Naive thymus-derived CD4-positive, alpha-beta T cell (primary cell): Measurements from ENCODE around the gene CENPK. TPM values are rescaled to one million over a fixed set of nuclear protein-coding genes. Genes with fewer than 3 reads are reported as not detected.

ENCODE experiments used
- ATAC-seq: fragments of 150-1000 bp; cut with Tn5 transposase; 2 replicates; pipeline ENCODE4 v1.10.0; 2021; ENCODE audit warnings: mild to moderate bottlenecking, moderate library complexity
- CTCF ChIA-PET: fragments of 350-600 bp; sonication (Branson Sonifier 250); formaldehyde crosslinking; loops from one replicate; lab custom pipeline; 2021; ENCODE audit warnings: antibody characterized with exemption; lab: Charles Lee
- POLR2A ChIA-PET: fragments of 350-600 bp; sonication (Branson Sonifier 250); formaldehyde crosslinking; loops from one replicate; lab custom pipeline; 2021; ENCODE audit warnings: antibody characterized with exemption, inconsistent platforms; lab: Charles Lee
- DNase-seq, 9 donors: peaks; one replicate each; pipeline versions ENCODE4 v3.0.0 to v3.0.0-alpha.2; 2020 to 2022; ENCODE audit warnings: mixed read lengths in 1 of 9
- H3K27ac ChIP-seq: one replicate; pipeline ENCODE4 v1.7.0; 2013; ENCODE audit warnings: mild to moderate bottlenecking, low read depth, low read length, moderate library complexity
- H3K27me3 ChIP-seq, 2 donors: one replicate each; pipeline ENCODE4 v1.7.0; 2013; ENCODE audit warnings: low read length in 2 of 2, mild to moderate bottlenecking in 2 of 2, moderate library complexity in 2 of 2; ENCODE audit not compliant: control insufficient read depth in 2 of 2, insufficient read depth in 2 of 2
- H3K36me3 ChIP-seq, 3 experiments: 1 replicate in 2 of 3; 2 replicates in 1 of 3; pipeline ENCODE4 v1.7.0; 2013; ENCODE audit warnings: low read length in 3 of 3, mild to moderate bottlenecking in 3 of 3, moderate library complexity in 1 of 3; ENCODE audit not compliant: insufficient read depth in 3 of 3, control insufficient read depth in 2 of 3
- H3K4me1 ChIP-seq, 2 donors: one replicate each; pipeline ENCODE4 v1.7.0; 2013; ENCODE audit warnings: low read length in 2 of 2, mild to moderate bottlenecking in 2 of 2, moderate library complexity in 1 of 2; ENCODE audit not compliant: control insufficient read depth in 2 of 2, insufficient read depth in 2 of 2
- H3K4me3 ChIP-seq: 2 replicates; pipeline ENCODE4 v1.7.0; 2013; ENCODE audit warnings: mild to moderate bottlenecking, low read length
- H3K9me3 ChIP-seq, 3 experiments: 1 replicate in 2 of 3; 2 replicates in 1 of 3; pipeline ENCODE4 v1.7.0; 2013; ENCODE audit warnings: low read length in 3 of 3; ENCODE audit not compliant: control insufficient read depth in 2 of 3
- H3K27ac Mint-ChIP-seq, 9 donors: one replicate each; pipeline ENCODE4 v1.8.0; 2020 to 2022; ENCODE audit warnings: mixed read lengths in 9 of 9, mild to moderate bottlenecking in 8 of 9, moderate library complexity in 5 of 9, inconsistent platforms in 2 of 9
- H3K27me3 Mint-ChIP-seq, 5 donors: one replicate each; pipeline ENCODE4 v1.8.0; 2021 to 2022; ENCODE audit warnings: mixed read lengths in 5 of 5, mild to moderate bottlenecking in 1 of 5
- H3K36me3 Mint-ChIP-seq, 5 donors: one replicate each; pipeline ENCODE4 v1.8.0; 2020 to 2022; ENCODE audit warnings: mixed read lengths in 5 of 5, mild to moderate bottlenecking in 3 of 5, inconsistent platforms in 1 of 5
- H3K4me1 Mint-ChIP-seq, 7 donors: one replicate each; pipeline ENCODE4 v1.8.0; 2020 to 2022; ENCODE audit warnings: mixed read lengths in 7 of 7, mild to moderate bottlenecking in 3 of 7, inconsistent platforms in 1 of 7
- H3K4me3 Mint-ChIP-seq, 10 donors: one replicate each; pipeline ENCODE4 v1.8.0; 2020 to 2022; ENCODE audit warnings: mild to moderate bottlenecking in 10 of 10, mixed read lengths in 10 of 10, moderate library complexity in 6 of 10, inconsistent platforms in 2 of 10
- H3K9me3 Mint-ChIP-seq, 11 donors: one replicate each; pipeline ENCODE4 v1.8.0; 2020 to 2022; ENCODE audit warnings: mixed read lengths in 11 of 11, mild to moderate bottlenecking in 4 of 11, inconsistent platforms in 1 of 11, moderate library complexity in 1 of 11
- intact Hi-C, 2 donors: fragments of 100-400 bp; cut with micrococcal nuclease; formaldehyde crosslinking; loops; one replicate each; pipeline ENCODE4 v1.15.1; 2023
- polyA plus RNA-seq, 2 donors: library from polyadenylated mRNA; unstranded; fragments of 300-500 nt; fragmentation: Illumina TruSeq; gene quantifications; one replicate each; pipeline ENCODE4 v1.2.3, GENCODE V29; 2021
- total RNA-seq, 6 experiments: library from RNA in 5 of 6; stranded (reverse) in 5 of 6; gene quantifications; 1 replicate in 5 of 6; 2 replicates in 1 of 6; pipeline ENCODE4 v1.2.3 and lab custom pipeline; 2021 to 2026

Gene CENPK
- total and polyA plus RNA-seq, 7 experiments from 2014 or later = 7.2 to 78.8 (median 18.1) TPM

DNA sequence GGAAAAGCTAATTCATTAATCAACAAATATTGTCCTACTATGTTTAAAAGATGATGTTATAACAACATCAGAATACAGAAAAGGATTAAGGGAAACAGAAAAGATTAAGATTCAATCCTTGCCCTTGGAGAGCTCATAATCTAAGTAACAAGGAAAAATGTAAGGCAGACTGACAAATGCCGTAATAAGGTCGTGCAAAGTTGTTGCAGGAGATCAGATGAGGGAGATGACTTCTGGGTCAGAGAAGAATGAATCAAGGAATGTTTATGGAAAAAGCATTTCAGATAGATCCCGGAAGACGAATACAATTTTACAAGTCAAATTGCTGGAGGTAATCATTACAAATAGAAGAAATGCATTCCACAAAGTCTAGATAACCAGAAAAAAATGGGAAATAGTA is 87.6 kb downstream of the CENPK start:
- Mint-ChIP-seq H3K27ac (no peak overlapping the region), H3K4me3 (no peak overlapping the region), H3K36me3 (no peaks in the 10 kb centered on the region), H3K27me3 (peaks cover 0 to 17% (median 0%) of the 10 kb centered on the region in 5 donors), H3K9me3 (no peaks in the 10 kb centered on the region), H3K4me1 (peaks cover 0 to 2% (median 0%) of the 10 kb centered on the region in 7 donors)
- CTCF ChIA-PET = interaction anchor here (0.8 kb wide), 1 partner anchor 358 kb away, joined by 4 read pairs; no protein-coding TSS in a partner anchor
- Histone ChIP-seq H3K27ac (no peak overlapping the region), H3K4me3 (no peak overlapping the region), H3K4me1 (no peaks in the 10 kb centered on the region), H3K9me3 (no peaks in the 10 kb centered on the region), H3K36me3 (no peaks in the 10 kb centered on the region), H3K27me3 (no peaks in the 10 kb centered on the region)
- POLR2A ChIA-PET = no interaction called here
- no peak for ATAC-seq
- intact Hi-C loops = no loop called here
- DNase-seq = no peak

DNA sequence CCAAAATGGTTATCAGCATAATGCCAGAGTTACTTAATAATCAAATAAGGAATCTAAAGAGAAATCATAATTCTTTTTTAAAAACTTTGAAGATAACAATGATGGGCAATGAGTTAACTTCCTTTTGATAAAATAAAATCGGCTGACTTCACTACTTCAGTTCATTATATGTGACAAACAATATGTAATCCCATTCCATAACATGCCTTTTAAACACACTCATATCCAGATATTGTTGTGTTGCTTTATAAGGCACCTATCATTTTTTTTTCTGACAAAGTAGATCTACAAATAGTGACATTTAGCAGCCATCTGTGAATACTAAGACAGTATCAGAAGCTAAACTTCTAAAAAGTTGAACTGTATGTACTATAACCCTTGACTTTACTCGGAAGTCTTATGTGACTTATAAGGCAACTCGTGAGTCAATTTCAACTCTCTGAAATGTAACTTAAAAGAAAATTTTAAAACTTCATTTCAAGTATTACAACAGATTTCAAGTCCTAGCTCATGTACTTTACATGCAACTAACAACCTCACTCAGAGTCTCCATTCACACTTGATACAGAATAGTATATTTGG is 88.7 kb downstream of the CENPK start:
- Mint-ChIP-seq H3K4me1 (peaks cover 0 to 2% (median 0%) of the 10 kb centered on the region in 7 donors), H3K4me3 (no peak overlapping the region), H3K9me3 (no peaks in the 10 kb centered on the region), H3K27me3 (peaks cover 0 to 17% (median 0%) of the 10 kb centered on the region in 5 donors), H3K36me3 (no peaks in the 10 kb centered on the region), H3K27ac (no peak overlapping the region)
- ChIA-PET POLR2A (no interaction called here), CTCF (interaction anchor here (0.6 kb wide), 2 partner anchors 572 to 836 kb away, joined by 3 to 5 read pairs; no protein-coding TSS in a partner anchor)
- ATAC-seq (no peak), DNase-seq (no peak)
- Histone ChIP-seq H3K36me3 (no peaks in the 10 kb centered on the region), H3K4me1 (no peaks in the 10 kb centered on the region), H3K4me3 (no peak overlapping the region), H3K9me3 (no peaks in the 10 kb centered on the region), H3K27ac (no peak overlapping the region), H3K27me3 (no peaks in the 10 kb centered on the region)
- intact Hi-C loops = no loop called here

GRCh38 chr5:65468633-65469032 is 94.3 kb downstream of the CENPK start:
- no peak overlapping the region for H3K4me3 ChIP-seq
- no peaks in the 10 kb centered on the region for H3K36me3 ChIP-seq
- H3K27ac ChIP-seq = no peak overlapping the region
- Mint-ChIP-seq H3K9me3 (no peaks in the 10 kb centered on the region), H3K36me3 (no peaks in the 10 kb centered on the region), H3K27ac (no peak overlapping the region), H3K27me3 (peaks cover 0 to 2% (median 0%) of the 10 kb centered on the region in 5 donors), H3K4me3 (no peak overlapping the region), H3K4me1 (no peaks in the 10 kb centered on the region)
- no peaks in the 10 kb centered on the region for H3K27me3 ChIP-seq
- DNase-seq (no peak), ATAC-seq (no peak)
- CTCF ChIA-PET = no interaction called here
- POLR2A ChIA-PET = no interaction called here
- H3K9me3 ChIP-seq = no peaks in the 10 kb centered on the region
- no peaks in the 10 kb centered on the region for H3K4me1 ChIP-seq
- intact Hi-C loops = no loop called here

Other genes starting within 250 kb of the CENPK start
- 1 to 10 TPM in 4 of 5 experiments, under 1 TPM in 1; 0.63 to 4.5 (median 2.6) TPM for gene ADAMTS6, start 81.2 kb downstream of the CENPK start, total RNA-seq
- under 1 TPM; 0.14 to 0.39 TPM for gene ADAMTS6, start 81.2 kb downstream of the CENPK start, polyA plus RNA-seq
- 100 to 1,000 TPM in 2 of 5 experiments, 10 to 100 TPM in 3; 61.7 to 104 (median 81.2) TPM for gene PPWD1, start 128 bp upstream of the CENPK start, total RNA-seq
- 10 to 100 TPM; 44.5 to 50.1 TPM for gene PPWD1, start 128 bp upstream of the CENPK start, polyA plus RNA-seq
- gene TRIM23, start 61.2 kb upstream of the CENPK start, total RNA-seq = 10 to 100 TPM; 10.3 to 27.9 (median 21.6) TPM
- 10 to 100 TPM; 13.5 to 16.5 TPM for gene TRIM23, start 61.2 kb upstream of the CENPK start, polyA plus RNA-seq
- gene SHLD3, start 61.9 kb upstream of the CENPK start, total RNA-seq = 10 to 100 TPM in 1 of 5 experiments, 1 to 10 TPM in 4; 4.8 to 11.3 (median 5.8) TPM
- 1 to 10 TPM; 2.9 to 4.3 TPM for gene SHLD3, start 61.9 kb upstream of the CENPK start, polyA plus RNA-seq
- gene TRAPPC13, start 61.9 kb upstream of the CENPK start, total RNA-seq = 10 to 100 TPM; 18.2 to 23.1 (median 20.8) TPM
- gene TRAPPC13, start 61.9 kb upstream of the CENPK start, polyA plus RNA-seq = 10 to 100 TPM; 19.7 to 19.8 TPM
- 10 to 100 TPM; 12.8 to 59.5 (median 50.8) TPM for gene SGTB, start 158.9 kb upstream of the CENPK start, total RNA-seq
- gene SGTB, start 158.9 kb upstream of the CENPK start, polyA plus RNA-seq = 10 to 100 TPM; 18.4 to 18.8 TPM
- 10 to 100 TPM in 1 of 5 experiments, 1 to 10 TPM in 4; 3.5 to 11.9 (median 4.1) TPM for gene NLN, start 159.0 kb upstream of the CENPK start, total RNA-seq
- 1 to 10 TPM; 2.5 to 3.4 TPM for gene NLN, start 159.0 kb upstream of the CENPK start, polyA plus RNA-seq